Transverse colon (tissue), 4 donors: ENCODE results near the gene TRPT1.

Experiments used
- EP300 ChIP-seq: sonication (generic); formaldehyde crosslinking; IDR thresholded peaks from one replicate; pipeline ENCODE4 v1.6.1; 2017; ENCODE audit warnings: antibody characterized with exemption, low read depth
- POLR2A ChIP-seq: fragments of 450-650 bp; IDR thresholded peaks from one replicate; pipeline ENCODE4 v1.6.1; 2016; ENCODE audit warnings: antibody characterized with exemption, mild to moderate bottlenecking, moderate library complexity
- POLR2AphosphoS5 ChIP-seq, 3 donors: sonication (generic); formaldehyde crosslinking; IDR thresholded peaks; one replicate each; pipeline ENCODE4 v1.6.1; 2016; ENCODE audit warnings: antibody characterized with exemption in 3 of 3
- TF ChIP-seq, protein P1 (sequence below), 5 experiments: fragments of 200-600 bp in 3 of 5; fragments of 450-650 bp in 2 of 5; sonication (generic) in 3 of 5; IDR thresholded peaks; 1 replicate in 2 of 5; 2 replicates in 3 of 5; pipeline ENCODE4 v1.5.1; 2016 to 2017; ENCODE audit warnings: antibody characterized with exemption in 5 of 5, inconsistent platforms in 3 of 5, mild to moderate bottlenecking in 2 of 5, moderate library complexity in 1 of 5

DNA sequence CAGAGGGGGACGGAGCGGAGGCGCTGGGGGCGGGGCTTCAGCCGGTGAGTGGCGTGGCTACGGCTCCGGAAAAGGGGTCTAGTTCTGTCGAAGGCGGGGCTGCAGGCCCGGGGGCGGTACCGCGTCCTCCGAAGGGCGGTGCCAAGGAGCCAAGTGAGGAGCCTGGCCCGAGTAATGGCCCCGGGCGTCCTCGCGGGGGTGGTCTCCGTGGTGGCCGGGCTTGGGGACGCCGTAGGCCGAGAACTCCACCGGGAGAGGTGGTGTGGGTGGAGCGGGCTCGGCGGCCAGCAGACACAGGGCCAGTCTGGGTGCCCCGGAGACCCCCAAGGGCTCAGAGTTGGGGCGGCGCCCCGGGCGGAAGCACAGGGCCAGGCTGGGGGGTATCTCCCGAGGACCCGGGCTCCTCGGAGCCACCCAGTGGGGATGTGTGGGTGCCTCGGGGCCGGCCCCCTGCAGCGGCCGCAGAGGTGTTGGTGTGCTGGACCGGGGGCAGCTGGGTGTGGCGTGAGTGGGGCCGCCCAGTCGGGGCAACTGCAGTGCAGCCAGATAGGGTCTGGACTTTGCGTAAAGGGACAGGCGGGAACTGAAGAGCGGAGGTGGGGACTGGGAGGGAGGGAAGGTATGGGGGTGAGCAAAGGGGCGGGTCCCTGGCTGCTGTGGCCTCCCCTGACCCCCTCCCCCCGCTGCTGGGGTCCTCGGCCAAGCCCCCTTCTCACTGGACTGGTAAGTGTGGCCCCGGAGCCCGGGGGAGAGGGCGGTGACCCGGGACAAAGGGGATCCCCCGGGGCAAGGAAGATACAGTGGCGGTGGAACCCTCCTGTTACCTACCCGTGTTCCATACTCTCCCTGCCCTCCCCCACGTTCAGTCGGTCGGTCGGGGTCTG is 15.7 kb upstream of the TRPT1 start:
- TF ChIP-seq, protein P1, sequence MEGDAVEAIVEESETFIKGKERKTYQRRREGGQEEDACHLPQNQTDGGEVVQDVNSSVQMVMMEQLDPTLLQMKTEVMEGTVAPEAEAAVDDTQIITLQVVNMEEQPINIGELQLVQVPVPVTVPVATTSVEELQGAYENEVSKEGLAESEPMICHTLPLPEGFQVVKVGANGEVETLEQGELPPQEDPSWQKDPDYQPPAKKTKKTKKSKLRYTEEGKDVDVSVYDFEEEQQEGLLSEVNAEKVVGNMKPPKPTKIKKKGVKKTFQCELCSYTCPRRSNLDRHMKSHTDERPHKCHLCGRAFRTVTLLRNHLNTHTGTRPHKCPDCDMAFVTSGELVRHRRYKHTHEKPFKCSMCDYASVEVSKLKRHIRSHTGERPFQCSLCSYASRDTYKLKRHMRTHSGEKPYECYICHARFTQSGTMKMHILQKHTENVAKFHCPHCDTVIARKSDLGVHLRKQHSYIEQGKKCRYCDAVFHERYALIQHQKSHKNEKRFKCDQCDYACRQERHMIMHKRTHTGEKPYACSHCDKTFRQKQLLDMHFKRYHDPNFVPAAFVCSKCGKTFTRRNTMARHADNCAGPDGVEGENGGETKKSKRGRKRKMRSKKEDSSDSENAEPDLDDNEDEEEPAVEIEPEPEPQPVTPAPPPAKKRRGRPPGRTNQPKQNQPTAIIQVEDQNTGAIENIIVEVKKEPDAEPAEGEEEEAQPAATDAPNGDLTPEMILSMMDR (IDR thresholded peaks at IDR 0.05), result peak in 2 of 5 experiments; percentile 3 to 24
- peak; percentile 89 for TF ChIP-seq POLR2A
- peak; percentile 93 to 96 (median 94) for TF ChIP-seq POLR2AphosphoS5 (IDR thresholded peaks at IDR 0.05)
- TF ChIP-seq EP300, result no peak
